ENCODE measurements around the gene RIPOR2.

DNA sequence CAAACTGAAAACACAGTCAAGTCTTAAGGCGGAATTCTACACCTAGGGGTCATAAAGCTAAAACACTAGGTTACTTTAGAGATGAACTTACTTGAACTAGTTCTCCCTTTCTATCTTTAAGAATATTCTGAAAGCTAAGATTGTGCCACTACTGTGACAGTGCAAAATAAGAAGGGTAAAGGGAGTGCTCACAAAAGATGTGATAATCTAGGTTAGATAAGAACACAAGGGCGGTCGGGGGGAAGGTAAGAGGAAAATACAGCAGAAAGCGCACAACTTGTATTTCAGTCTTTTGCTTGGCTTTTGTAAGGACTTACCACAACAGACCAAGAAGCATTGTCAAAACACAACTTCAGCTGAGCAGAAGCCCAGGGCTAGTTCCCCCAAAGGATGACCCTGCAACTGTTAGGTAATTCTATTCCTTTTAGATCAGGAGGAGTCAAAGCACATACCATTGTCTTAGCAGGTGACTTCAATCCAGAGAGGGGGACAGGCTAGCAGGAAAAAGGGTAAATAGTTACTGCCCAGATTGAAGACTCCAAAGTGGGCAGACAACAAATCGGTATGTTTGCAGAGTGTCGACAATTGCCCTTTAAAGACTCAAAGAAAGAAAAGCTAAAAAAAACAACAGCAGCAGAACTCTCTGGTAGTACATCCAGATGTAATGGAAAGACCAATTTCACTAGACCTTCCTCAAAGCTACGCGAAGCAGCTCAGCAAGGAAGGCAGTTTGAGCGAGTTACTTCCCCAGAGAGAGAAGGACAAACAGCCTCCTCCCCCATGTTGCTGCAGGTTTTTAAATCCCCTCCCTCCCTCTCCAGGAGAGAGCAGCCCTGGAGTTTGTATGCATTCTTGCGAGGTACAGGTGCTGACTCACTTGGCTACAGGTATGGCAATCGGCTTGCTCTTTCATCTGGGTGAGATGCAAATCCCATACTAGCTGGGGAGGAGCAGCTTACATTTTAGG, 59.0 kb downstream of the RIPOR2 start:
- TF ChIP-seq, protein P1, sequence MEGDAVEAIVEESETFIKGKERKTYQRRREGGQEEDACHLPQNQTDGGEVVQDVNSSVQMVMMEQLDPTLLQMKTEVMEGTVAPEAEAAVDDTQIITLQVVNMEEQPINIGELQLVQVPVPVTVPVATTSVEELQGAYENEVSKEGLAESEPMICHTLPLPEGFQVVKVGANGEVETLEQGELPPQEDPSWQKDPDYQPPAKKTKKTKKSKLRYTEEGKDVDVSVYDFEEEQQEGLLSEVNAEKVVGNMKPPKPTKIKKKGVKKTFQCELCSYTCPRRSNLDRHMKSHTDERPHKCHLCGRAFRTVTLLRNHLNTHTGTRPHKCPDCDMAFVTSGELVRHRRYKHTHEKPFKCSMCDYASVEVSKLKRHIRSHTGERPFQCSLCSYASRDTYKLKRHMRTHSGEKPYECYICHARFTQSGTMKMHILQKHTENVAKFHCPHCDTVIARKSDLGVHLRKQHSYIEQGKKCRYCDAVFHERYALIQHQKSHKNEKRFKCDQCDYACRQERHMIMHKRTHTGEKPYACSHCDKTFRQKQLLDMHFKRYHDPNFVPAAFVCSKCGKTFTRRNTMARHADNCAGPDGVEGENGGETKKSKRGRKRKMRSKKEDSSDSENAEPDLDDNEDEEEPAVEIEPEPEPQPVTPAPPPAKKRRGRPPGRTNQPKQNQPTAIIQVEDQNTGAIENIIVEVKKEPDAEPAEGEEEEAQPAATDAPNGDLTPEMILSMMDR (IDR thresholded peaks at IDR 0.05): no peak
- TF ChIP-seq POLR2AphosphoS5 (IDR thresholded peaks at IDR 0.05) (no peak), POLR2A (IDR thresholded peaks at IDR 0.05) (no peak)
